ENCODE measurements around the gene SLC24A3. TPM values are rescaled to one million over a fixed set of nuclear protein-coding genes. Genes with fewer than 3 reads are reported as not detected.

SLC24A3 gene
- total RNA-seq, 6 experiments from 2014 or later = not detected

GRCh38 chr20:19241440-19241839, 29.0 kb downstream of the SLC24A3 start:
- Mint-ChIP-seq H3K4me3 (no peak overlapping the region), H3K27me3 (ENCODE audit: insufficient read depth) (peaks cover 6% of the 10 kb centered on the region)
- TF ChIP-seq CTCF (IDR thresholded peaks at IDR 0.05) = no peak

GRCh38 chr20:19244291-19244690, 31.8 kb downstream of the SLC24A3 start:
- Mint-ChIP-seq H3K4me3 (no peak overlapping the region), H3K27ac (no peak overlapping the region), H3K36me3 (ENCODE audit: low read depth) (no peaks in the 10 kb centered on the region), H3K4me1 (ENCODE audit: low read depth) (no peaks in the 10 kb centered on the region), H3K9me3 (peaks cover 15% of the 10 kb centered on the region), H3K27me3 (ENCODE audit: insufficient read depth) (peaks cover 2% of the 10 kb centered on the region)
- TF ChIP-seq CTCF (IDR thresholded peaks at IDR 0.05) = no peak
- no peak for DNase-seq

More at GRCh38 chr20:19241440-19241839, 29.0 kb downstream of the SLC24A3 start:
- no peak for DNase-seq
- no peak overlapping the region for H3K27ac Mint-ChIP-seq
- H3K4me1 Mint-ChIP-seq (ENCODE audit: low read depth) = no peaks in the 10 kb centered on the region
- H3K9me3 Mint-ChIP-seq = peaks cover 27% of the 10 kb centered on the region
- no peaks in the 10 kb centered on the region for H3K36me3 Mint-ChIP-seq (ENCODE audit: low read depth)

- no peak overlapping the region for H3K27ac Mint-ChIP-seq
These were observed 36.9 kb downstream of the SLC24A3 start for GRCh38 chr20:19249106-19249879.

GRCh38 chr20:19250346-19250745, 37.9 kb downstream of the SLC24A3 start:
- TF ChIP-seq CTCF (IDR thresholded peaks at IDR 0.05) = no peak
- peaks cover 2% of the 10 kb centered on the region; the same call in 1 of the 2 replicates for H3K27me3 Mint-ChIP-seq (ENCODE audit: insufficient read depth)
- no peak overlapping the region for H3K27ac Mint-ChIP-seq
- peaks cover 27% of the 10 kb centered on the region for H3K9me3 Mint-ChIP-seq
- no peak for DNase-seq
- no peak overlapping the region for H3K4me3 Mint-ChIP-seq
- H3K36me3 Mint-ChIP-seq (ENCODE audit: low read depth) = no peaks in the 10 kb centered on the region
- H3K4me1 Mint-ChIP-seq (ENCODE audit: low read depth) = no peaks in the 10 kb centered on the region; the same call in 1 of the 2 replicates

More at GRCh38 chr20:19249106-19249879, 36.9 kb downstream of the SLC24A3 start:
- TF ChIP-seq CTCF (IDR thresholded peaks at IDR 0.05) = no peak; the same call in 1 of the 2 replicates
- Mint-ChIP-seq H3K9me3 (peaks cover 20% of the 10 kb centered on the region), H3K36me3 (ENCODE audit: low read depth) (no peaks in the 10 kb centered on the region), H3K4me3 (no peak overlapping the region), H3K4me1 (ENCODE audit: low read depth) (no peaks in the 10 kb centered on the region), H3K27me3 (ENCODE audit: insufficient read depth) (peaks cover 2% of the 10 kb centered on the region; the same call in 1 of the 2 replicates)
- DNase-seq = no peak

GRCh38 chr20:19251506-19251905, 39.1 kb downstream of the SLC24A3 start:
- Mint-ChIP-seq H3K27me3 (ENCODE audit: insufficient read depth) (peaks cover 2% of the 10 kb centered on the region; the same call in 1 of the 2 replicates), H3K4me3 (no peak overlapping the region), H3K36me3 (ENCODE audit: low read depth) (no peaks in the 10 kb centered on the region), H3K9me3 (peaks cover 27% of the 10 kb centered on the region), H3K27ac (no peak overlapping the region), H3K4me1 (ENCODE audit: low read depth) (no peaks in the 10 kb centered on the region; the same call in 1 of the 2 replicates)
- TF ChIP-seq CTCF (IDR thresholded peaks at IDR 0.05) = no peak
- no peak for DNase-seq
